Chondrocyte (in vitro differentiated cells): ENCODE data around the gene NGLY1. TPM values are rescaled to one million over a fixed set of nuclear protein-coding genes. Genes with fewer than 3 reads are reported as not detected.

Experiments used
- DNase-seq: peaks from one replicate; pipeline ENCODE4 v3.0.0; 2021; ENCODE audit warnings: mixed read lengths, low spot score
- H3K27ac Mint-ChIP-seq: one replicate; pipeline ENCODE4 v1.8.0; 2021; ENCODE audit warnings: mild to moderate bottlenecking, moderate library complexity, mixed read lengths; ENCODE audit not compliant: unreplicated experiment
- H3K27me3 Mint-ChIP-seq: 2 replicates; pipeline ENCODE4 v1.8.0; 2021; ENCODE audit warnings: low read depth, mixed read lengths
- H3K36me3 Mint-ChIP-seq: 2 replicates; pipeline ENCODE4 v1.8.0; 2021; ENCODE audit warnings: low read depth, mixed read lengths
- H3K4me1 Mint-ChIP-seq: 2 replicates; pipeline ENCODE4 v1.8.0; 2021; ENCODE audit warnings: low read depth, mild to moderate bottlenecking, mixed read lengths
- H3K4me3 Mint-ChIP-seq: one replicate; pipeline ENCODE4 v1.8.0; 2021; ENCODE audit warnings: mild to moderate bottlenecking, moderate library complexity, mixed read lengths; ENCODE audit not compliant: unreplicated experiment
- H3K9me3 Mint-ChIP-seq: 2 replicates; pipeline ENCODE4 v1.8.0; 2021; ENCODE audit warnings: low read depth, mixed read lengths
- total RNA-seq: library from RNA; stranded (reverse); gene quantifications from 3 replicates; pipeline ENCODE4 v1.2.1, GENCODE V29; 2021
- TF ChIP-seq, protein P1 (sequence below): fragments of 200-600 bp; sonication (generic); IDR thresholded peaks from 2 replicates; pipeline ENCODE4 v1.5.0; 2021; ENCODE audit warnings: antibody characterized with exemption, mild to moderate bottlenecking, moderate library complexity

The NGLY1 gene
- total RNA-seq, 1 donor from 2014 or later, result 29.1 TPM

DNA sequence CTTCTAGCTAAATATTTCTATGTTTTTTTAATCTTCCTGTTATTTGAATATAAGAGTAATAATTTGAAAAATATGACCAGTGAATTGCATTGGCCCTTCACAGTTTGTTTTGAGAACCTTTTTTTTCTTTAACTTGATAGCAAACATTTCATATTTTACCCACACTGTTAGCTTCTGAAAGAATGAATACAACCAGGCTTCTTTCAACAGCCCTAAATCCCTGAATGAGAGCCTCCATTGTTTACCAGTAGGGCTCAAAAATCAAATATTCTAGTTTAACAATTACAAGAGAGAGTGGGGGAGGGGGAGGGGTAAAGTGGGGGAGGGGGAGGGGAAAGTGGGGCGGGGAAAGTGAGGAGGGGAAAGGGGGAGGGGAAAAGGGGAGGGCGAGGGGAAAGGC lies 104.1 kb downstream of the NGLY1 start:
- peaks cover 6% of the 10 kb centered on the region for H3K4me1 Mint-ChIP-seq

DNA sequence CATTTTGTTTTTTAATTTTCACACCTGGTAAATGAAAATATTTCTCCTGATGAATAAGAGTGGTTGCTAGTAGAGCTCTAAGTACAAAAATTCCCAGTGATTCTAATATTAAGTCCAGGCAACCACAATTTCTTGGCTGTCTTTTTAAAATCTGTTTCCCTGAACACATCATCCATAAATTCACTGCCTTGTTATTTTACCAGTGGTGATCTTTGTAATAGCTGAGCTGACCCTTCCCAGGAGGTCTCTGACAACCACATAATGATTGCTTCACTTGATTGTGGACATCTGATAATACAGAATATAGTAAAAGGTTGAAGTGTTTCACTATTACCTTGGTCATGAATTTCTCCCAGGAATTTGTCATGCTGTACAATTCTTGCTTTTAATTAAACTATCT lies 104.7 kb downstream of the NGLY1 start:
- Mint-ChIP-seq H3K4me3 (no peak overlapping the region), H3K27ac (no peak overlapping the region)
- no peak for DNase-seq

More for the DNA sequence above, 104.1 kb downstream of the NGLY1 start:
- Mint-ChIP-seq H3K9me3 (no peaks in the 10 kb centered on the region), H3K36me3 (no peaks in the 10 kb centered on the region), H3K27me3 (no peaks in the 10 kb centered on the region), H3K4me3 (no peak overlapping the region), H3K27ac (no peak overlapping the region)
- no peak for DNase-seq
- TF ChIP-seq, protein P1, sequence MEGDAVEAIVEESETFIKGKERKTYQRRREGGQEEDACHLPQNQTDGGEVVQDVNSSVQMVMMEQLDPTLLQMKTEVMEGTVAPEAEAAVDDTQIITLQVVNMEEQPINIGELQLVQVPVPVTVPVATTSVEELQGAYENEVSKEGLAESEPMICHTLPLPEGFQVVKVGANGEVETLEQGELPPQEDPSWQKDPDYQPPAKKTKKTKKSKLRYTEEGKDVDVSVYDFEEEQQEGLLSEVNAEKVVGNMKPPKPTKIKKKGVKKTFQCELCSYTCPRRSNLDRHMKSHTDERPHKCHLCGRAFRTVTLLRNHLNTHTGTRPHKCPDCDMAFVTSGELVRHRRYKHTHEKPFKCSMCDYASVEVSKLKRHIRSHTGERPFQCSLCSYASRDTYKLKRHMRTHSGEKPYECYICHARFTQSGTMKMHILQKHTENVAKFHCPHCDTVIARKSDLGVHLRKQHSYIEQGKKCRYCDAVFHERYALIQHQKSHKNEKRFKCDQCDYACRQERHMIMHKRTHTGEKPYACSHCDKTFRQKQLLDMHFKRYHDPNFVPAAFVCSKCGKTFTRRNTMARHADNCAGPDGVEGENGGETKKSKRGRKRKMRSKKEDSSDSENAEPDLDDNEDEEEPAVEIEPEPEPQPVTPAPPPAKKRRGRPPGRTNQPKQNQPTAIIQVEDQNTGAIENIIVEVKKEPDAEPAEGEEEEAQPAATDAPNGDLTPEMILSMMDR, result no peak

DNA sequence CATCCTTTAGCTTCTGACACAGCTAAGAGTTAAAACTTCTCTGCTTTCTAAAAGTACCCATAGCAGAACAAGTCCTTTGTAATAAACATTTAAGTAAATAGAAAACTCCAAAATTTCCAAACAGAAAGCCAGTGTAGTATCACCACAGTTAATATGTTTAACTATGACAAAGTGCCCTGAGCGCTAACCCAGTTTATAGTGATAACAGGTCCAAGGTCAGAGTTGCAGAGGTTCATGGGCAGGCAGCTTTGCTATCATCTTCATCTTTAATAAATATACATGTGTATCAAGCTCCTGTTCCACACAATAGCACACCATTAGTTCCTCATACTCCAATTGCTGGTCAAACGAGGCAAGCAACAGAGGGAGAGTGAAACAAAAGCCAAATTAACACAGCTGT lies 106.1 kb downstream of the NGLY1 start:
- H3K27ac Mint-ChIP-seq, result no peak overlapping the region
- H3K4me3 Mint-ChIP-seq, result no peak overlapping the region
- no peaks in the 10 kb centered on the region for H3K27me3 Mint-ChIP-seq
- H3K4me1 Mint-ChIP-seq, result peaks cover 6% of the 10 kb centered on the region
- no peaks in the 10 kb centered on the region for H3K9me3 Mint-ChIP-seq
- no peak for DNase-seq
- H3K36me3 Mint-ChIP-seq, result no peaks in the 10 kb centered on the region
- TF ChIP-seq, protein P1, result no peak

More for the DNA sequence above, 104.7 kb downstream of the NGLY1 start:
- TF ChIP-seq, protein P1, result no peak
- Mint-ChIP-seq H3K4me1 (peaks cover 6% of the 10 kb centered on the region), H3K9me3 (no peaks in the 10 kb centered on the region), H3K27me3 (no peaks in the 10 kb centered on the region), H3K36me3 (no peaks in the 10 kb centered on the region)

DNA sequence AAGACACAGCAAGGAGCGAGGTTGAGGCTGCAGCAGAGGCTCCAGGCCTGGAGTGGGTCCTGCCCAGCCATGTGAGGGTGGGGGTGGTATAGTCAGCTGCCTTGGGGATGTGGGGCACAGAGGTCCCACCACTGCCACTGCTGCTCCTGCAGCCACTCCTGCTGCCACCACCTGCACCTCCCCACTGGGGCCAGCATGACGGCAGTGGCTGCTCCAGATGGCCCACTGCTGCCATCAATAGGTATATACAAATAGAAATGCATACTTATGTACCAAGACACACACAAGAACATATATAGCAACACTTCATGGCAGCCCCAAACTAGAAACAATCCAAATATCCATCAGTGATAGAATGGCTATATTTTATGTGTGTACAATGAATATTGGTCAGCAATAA lies 108.6 kb downstream of the NGLY1 start:
- Mint-ChIP-seq H3K27me3 (no peaks in the 10 kb centered on the region), H3K4me3 (no peak overlapping the region), H3K27ac (no peak overlapping the region), H3K36me3 (no peaks in the 10 kb centered on the region), H3K4me1 (peaks cover 6% of the 10 kb centered on the region), H3K9me3 (no peaks in the 10 kb centered on the region)
- TF ChIP-seq, protein P1, result no peak
- DNase-seq, result no peak

DNA sequence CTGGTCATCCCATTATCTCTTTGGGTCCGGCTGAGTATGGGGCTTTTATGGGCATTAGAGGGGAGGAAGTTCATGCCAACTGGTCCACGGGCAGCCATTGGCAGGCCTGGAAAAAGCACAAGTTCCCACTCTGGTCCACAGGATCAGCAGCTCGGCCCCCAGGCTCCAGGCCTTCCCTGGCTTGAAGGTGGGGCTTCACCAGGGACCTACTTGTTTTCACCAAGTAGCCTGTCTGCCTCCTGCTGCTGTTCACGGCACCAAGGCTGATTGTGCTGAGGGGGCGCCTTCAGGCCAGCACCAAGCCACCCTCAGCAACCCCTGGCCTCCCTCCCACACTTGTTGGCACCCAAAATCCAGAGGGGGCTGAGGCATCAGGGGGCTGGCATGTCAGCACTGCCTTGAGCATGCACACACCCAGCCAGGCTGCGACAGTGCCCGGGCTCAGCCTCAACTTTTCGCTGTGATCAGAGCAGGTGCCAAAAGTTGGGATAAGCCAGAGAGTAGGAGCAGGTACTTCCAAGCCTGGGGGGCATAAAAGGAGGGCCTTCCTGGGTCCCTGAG lies 109.4 kb downstream of the NGLY1 start:
- H3K4me3 Mint-ChIP-seq, result no peak overlapping the region
- no peaks in the 10 kb centered on the region for H3K36me3 Mint-ChIP-seq
- peaks cover 5% of the 10 kb centered on the region for H3K4me1 Mint-ChIP-seq
- H3K27ac Mint-ChIP-seq, result no peak overlapping the region
- TF ChIP-seq, protein P1, result no peak
- H3K27me3 Mint-ChIP-seq, result no peaks in the 10 kb centered on the region
- H3K9me3 Mint-ChIP-seq, result no peaks in the 10 kb centered on the region
- DNase-seq, result no peak

Other genes starting within 250 kb of the NGLY1 start
- gene TOP2B, start 118.5 kb downstream of the NGLY1 start, total RNA-seq, result 73.2 to 107 TPM (median 80.9 TPM) in 3 replicates
- 8.8 to 10.0 TPM (median 9.2 TPM) in 3 replicates for gene OXSM, start 6.6 kb upstream of the NGLY1 start, total RNA-seq